GM21576 (cell line): ENCODE data around the gene DCN.

Experiments used
- ATAC-seq: cut with Tn5 transposase; IDR thresholded peaks from one replicate; pipeline ENCODE4 v1.9.1; 2021; ENCODE audit warnings: mild to moderate bottlenecking, moderate library complexity; ENCODE audit not compliant: unreplicated experiment

The DCN gene

GRCh38 chr12:91105807-91106206 is 76.8 kb downstream of the DCN start:
- ATAC-seq = no peak

- ATAC-seq = peak; percentile 65
These were observed 77.7 kb downstream of the DCN start for GRCh38 chr12:91104812-91105466.

GRCh38 chr12:91103624-91104023 is 79.0 kb downstream of the DCN start:
- no peak for ATAC-seq

- ATAC-seq = no peak
These were observed 79.5 kb downstream of the DCN start for GRCh38 chr12:91103101-91103500.

- ATAC-seq = no peak
These were observed 81.7 kb downstream of the DCN start for GRCh38 chr12:91100906-91101305.

GRCh38 chr12:91099836-91100235 is 82.8 kb downstream of the DCN start:
- no peak for ATAC-seq

- ATAC-seq = no peak
These were observed 83.3 kb downstream of the DCN start for GRCh38 chr12:91099341-91099740.

- ATAC-seq = no peak
These were observed 83.7 kb downstream of the DCN start for GRCh38 chr12:91098941-91099340.

GRCh38 chr12:91098461-91098860 is 84.2 kb downstream of the DCN start:
- ATAC-seq = no peak

- no peak for ATAC-seq
These were observed 87.7 kb downstream of the DCN start for GRCh38 chr12:91094957-91095356.

- ATAC-seq = no peak
These were observed 88.5 kb downstream of the DCN start for GRCh38 chr12:91094032-91094662.

GRCh38 chr12:91093341-91093740 is 89.3 kb downstream of the DCN start:
- no peak for ATAC-seq

- no peak for ATAC-seq
These were observed 90.5 kb downstream of the DCN start for GRCh38 chr12:91091916-91092715.
